ENCODE data around the gene BBS2.

DNA sequence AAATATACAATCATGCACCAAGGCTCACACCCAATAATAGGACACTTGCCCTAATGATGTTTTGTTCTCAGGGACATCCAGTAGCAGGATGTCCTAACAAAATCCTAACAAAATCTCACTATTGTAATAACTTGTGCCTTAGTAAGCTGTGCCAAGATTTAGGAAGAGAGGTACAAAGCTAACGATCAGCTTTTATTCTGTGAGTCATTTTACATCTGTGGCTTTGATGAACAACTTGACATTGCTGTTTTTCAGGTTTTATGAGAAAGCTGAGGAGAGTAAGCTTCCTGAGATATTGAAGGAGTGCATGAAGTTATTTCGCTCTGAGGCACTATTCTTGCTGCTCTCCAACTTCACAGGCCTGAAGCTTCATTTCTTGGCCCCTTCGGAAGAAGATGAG lies 49.6 kb downstream of the BBS2 start:
- TF ChIP-seq, protein P1, sequence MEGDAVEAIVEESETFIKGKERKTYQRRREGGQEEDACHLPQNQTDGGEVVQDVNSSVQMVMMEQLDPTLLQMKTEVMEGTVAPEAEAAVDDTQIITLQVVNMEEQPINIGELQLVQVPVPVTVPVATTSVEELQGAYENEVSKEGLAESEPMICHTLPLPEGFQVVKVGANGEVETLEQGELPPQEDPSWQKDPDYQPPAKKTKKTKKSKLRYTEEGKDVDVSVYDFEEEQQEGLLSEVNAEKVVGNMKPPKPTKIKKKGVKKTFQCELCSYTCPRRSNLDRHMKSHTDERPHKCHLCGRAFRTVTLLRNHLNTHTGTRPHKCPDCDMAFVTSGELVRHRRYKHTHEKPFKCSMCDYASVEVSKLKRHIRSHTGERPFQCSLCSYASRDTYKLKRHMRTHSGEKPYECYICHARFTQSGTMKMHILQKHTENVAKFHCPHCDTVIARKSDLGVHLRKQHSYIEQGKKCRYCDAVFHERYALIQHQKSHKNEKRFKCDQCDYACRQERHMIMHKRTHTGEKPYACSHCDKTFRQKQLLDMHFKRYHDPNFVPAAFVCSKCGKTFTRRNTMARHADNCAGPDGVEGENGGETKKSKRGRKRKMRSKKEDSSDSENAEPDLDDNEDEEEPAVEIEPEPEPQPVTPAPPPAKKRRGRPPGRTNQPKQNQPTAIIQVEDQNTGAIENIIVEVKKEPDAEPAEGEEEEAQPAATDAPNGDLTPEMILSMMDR (IDR thresholded peaks at IDR 0.05) = no peak
- TF ChIP-seq POLR2A (IDR thresholded peaks at IDR 0.05) = no peak
